HCT116 (cell line): ENCODE data around the gene ABHD18. TPM values are rescaled to one million over a fixed set of nuclear protein-coding genes. Genes with fewer than 3 reads are reported as not detected.
"Not testable (repeated sequence)": the region's sequence is repeated elsewhere in the genome, so short reads cannot be mapped to it uniquely, and the experiment has no call there.

ENCODE experiments used
- ATAC-seq: fragments of 200-7000 bp; cut with Tn5 transposase; 2 replicates; pipeline ENCODE4 v1.9.1; 2020; ENCODE audit warnings: mild to moderate bottlenecking, moderate library complexity
- BruUV-seq: library from RNA; stranded (reverse); fragments of 400-500 nt; replicated peaks from 2 replicates; lab custom pipeline; 2021; lab: Mats Ljungman, UMichigan
- CTCF ChIA-PET: fragments of 300-600 bp; sonication (Branson Sonifier 250); formaldehyde crosslinking; loops from one replicate; lab custom pipeline; 2021; ENCODE audit warnings: antibody characterized with exemption; lab: Charles Lee
- POLR2A ChIA-PET: fragments of 300-600, 350-600 bp; sonication (Branson Sonifier 250); formaldehyde crosslinking; loops from one replicate; lab custom pipeline; 2021; ENCODE audit warnings: antibody characterized with exemption; lab: Charles Lee
- RAD21 ChIA-PET, 2 experiments: fragments of 300-600 bp; sonication (Branson Sonifier 250); formaldehyde crosslinking; loops; one replicate each; lab custom pipeline; 2023; ENCODE audit warnings: low total read pairs in 2 of 2; ENCODE audit not compliant: uncharacterized antibody in 2 of 2, unreplicated experiment in 2 of 2, low non-redundant PET in 1 of 2; lab: Charles Lee
- DNase-seq: peaks from one replicate; pipeline ENCODE4 v3.0.0-alpha.2; 2010; ENCODE audit warnings: low read depth, low spot score
- H2AFZ ChIP-seq: fragments of 200-600 bp; shearing (Covaris generic), sonication (generic); 2 replicates; pipeline ENCODE4 v1.6.1; 2017; ENCODE audit warnings: low read depth, mixed run types, mixed read lengths, antibody characterized with exemption, low read length; ENCODE audit not compliant: poor library complexity, severe bottlenecking
- H3K27ac ChIP-seq: 2 replicates; pipeline ENCODE4 v1.5.1; 2012; ENCODE audit warnings: low read depth, low read length
- H3K27me3 ChIP-seq: fragments of 200-600 bp; sonication (generic); 2 replicates; pipeline ENCODE4 v1.6.1; 2016; ENCODE audit warnings: mixed run types, low read length, mixed read lengths; ENCODE audit not compliant: insufficient read depth
- H3K36me3 ChIP-seq, 2 experiments: fragments of 200-500 bp in 1 of 2; fragments of 200-600 bp in 1 of 2; sonication (Bioruptor generic) in 1 of 2; sonication (generic) in 1 of 2; 2 replicates each; pipeline versions ENCODE4 v1.5.1 to v1.6.1; 2014 to 2016; ENCODE audit warnings: low read length in 2 of 2, inconsistent platforms in 1 of 2, mixed read lengths in 1 of 2, mixed run types in 1 of 2; ENCODE audit not compliant: insufficient read depth in 2 of 2, control insufficient read depth in 1 of 2
- H3K4me1 ChIP-seq, 2 experiments: fragments of 200-600 bp in 1 of 2; sonication (generic) in 1 of 2; 2 replicates each; pipeline versions ENCODE4 v1.5.1 to v1.6.1; 2012 to 2017; ENCODE audit warnings: low read length in 2 of 2, inconsistent platforms in 1 of 2, mild to moderate bottlenecking in 1 of 2, mixed read lengths in 1 of 2, mixed run types in 1 of 2, moderate library complexity in 1 of 2; ENCODE audit not compliant: insufficient read depth in 2 of 2, control insufficient read depth in 1 of 2
- H3K4me2 ChIP-seq: fragments of 200-600 bp; sonication (generic); 2 replicates; pipeline ENCODE4 v1.6.1; 2017; ENCODE audit warnings: mixed run types, low read length, mixed read lengths
- H3K4me3 ChIP-seq, 2 experiments: fragments of 200-600 bp in 1 of 2; sonication (generic) in 1 of 2; replicated peaks in 1 of 2; 2 replicates each; pipeline ENCODE4 v1.5.1; 2011 to 2016; ENCODE audit warnings: low read length in 2 of 2, control low read depth in 1 of 2, low read depth in 1 of 2, mild to moderate bottlenecking in 1 of 2, mixed read lengths in 1 of 2, mixed run types in 1 of 2
- H3K79me2 ChIP-seq: fragments of 200-600 bp; sonication (generic); 2 replicates; pipeline ENCODE4 v1.6.1; 2017; ENCODE audit warnings: mild to moderate bottlenecking, mixed run types, low read length, moderate library complexity, mixed read lengths; ENCODE audit not compliant: insufficient read depth
- H3K9ac ChIP-seq: fragments of 200-600 bp; sonication (generic); 2 replicates; pipeline ENCODE4 v1.6.1; 2016; ENCODE audit warnings: low read length, mixed read lengths
- H3K9me2 ChIP-seq: fragments of 200-600 bp; sonication (generic), shearing (Covaris generic); 2 replicates; pipeline ENCODE4 v1.6.1; 2017; ENCODE audit warnings: mixed run types, mild to moderate bottlenecking, moderate library complexity; ENCODE audit not compliant: insufficient read depth
- H3K9me3 ChIP-seq, 2 experiments: fragments of 200-500 bp in 1 of 2; fragments of 200-600 bp in 1 of 2; sonication (Bioruptor generic) in 1 of 2; sonication (generic) in 1 of 2; 2 replicates each; pipeline ENCODE4 v1.6.1; 2014 to 2017; ENCODE audit warnings: low read length in 2 of 2, mixed read lengths in 2 of 2, inconsistent platforms in 1 of 2, low read depth in 1 of 2, mild to moderate bottlenecking in 1 of 2, mixed run types in 1 of 2, moderate library complexity in 1 of 2; ENCODE audit not compliant: control insufficient read depth in 1 of 2, insufficient read depth in 1 of 2
- H4K20me1 ChIP-seq: fragments of 200-600 bp; sonication (generic), shearing (Covaris generic); 2 replicates; pipeline ENCODE4 v1.6.1; 2017; ENCODE audit warnings: mixed run types, mild to moderate bottlenecking, moderate library complexity; ENCODE audit not compliant: insufficient read depth
- CTCF ChIP-seq, 3 experiments: fragments of 200-600 bp in 1 of 3; sonication (generic) in 1 of 3; IDR thresholded peaks in 2 of 3; conservative IDR thresholded peaks in 1 of 3; 2 replicates each; pipeline ENCODE4 v1.5.1; 2012 to 2017; ENCODE audit warnings: low read depth in 2 of 3, low read length in 2 of 3, antibody characterized with exemption in 1 of 3, borderline replicate concordance in 1 of 3, control low read depth in 1 of 3, mild to moderate bottlenecking in 1 of 3, mixed read lengths in 1 of 3, mixed run types in 1 of 3, moderate library complexity in 1 of 3; ENCODE audit not compliant: insufficient read depth in 1 of 3
- RAD21 ChIP-seq: IDR thresholded peaks from 2 replicates; pipeline ENCODE4 v1.6.1; 2012; ENCODE audit warnings: low read depth, mild to moderate bottlenecking
- intact Hi-C: fragments of 100-400 bp; cut with micrococcal nuclease; formaldehyde crosslinking; loops from 2 replicates; pipeline ENCODE4 v1.10.0; 2022
- total RNA-seq: library from RNA; stranded (reverse); gene quantifications from one replicate; pipeline ENCODE4 v1.2.1, GENCODE V29; 2021; ENCODE audit not compliant: unreplicated experiment

Gene ABHD18
- total RNA-seq, 1 experiment from 2014 or later = 9.7 TPM

DNA sequence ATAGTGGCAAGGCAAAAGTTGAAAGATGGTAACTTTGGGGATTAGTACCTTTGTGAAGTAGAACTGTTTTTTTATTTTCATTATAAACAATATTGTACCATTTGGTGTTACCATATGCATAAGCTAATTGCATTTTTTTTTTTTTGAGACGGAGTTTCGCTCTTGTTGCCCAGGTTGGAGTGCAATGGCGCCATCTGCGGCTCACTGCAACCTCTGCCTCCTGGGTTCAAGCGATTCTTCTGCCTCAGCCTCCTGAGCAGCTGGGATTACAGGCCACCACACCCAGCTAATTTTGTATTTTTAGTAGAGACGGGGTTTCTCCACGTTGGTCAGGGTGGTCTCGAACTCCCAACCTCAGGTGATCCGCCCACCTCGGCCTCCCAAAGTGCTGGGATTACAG lies 86.0 kb downstream of the ABHD18 start:
- H2AFZ ChIP-seq, H3K4me2 ChIP-seq, BruUV-seq, H4K20me1 ChIP-seq, RAD21 ChIA-PET, H3K9ac ChIP-seq, H3K27me3 ChIP-seq, H3K9me2 ChIP-seq, ATAC-seq, H3K27ac ChIP-seq, H3K9me3 ChIP-seq, DNase-seq, H3K4me1 ChIP-seq, H3K36me3 ChIP-seq, H3K4me3 ChIP-seq, H3K79me2 ChIP-seq: not testable (repeated sequence)
- CTCF ChIA-PET = interaction anchor here (0.8 to 1.9 kb wide), 8 partner anchors 9 to 449 kb away, joined by 3 to 8 read pairs (median 4); partner anchors contain the start of genes ABHD18, LARP1B and MFSD8
- intact Hi-C loops = loop anchor here (2.0 kb wide), 1 partner anchor 446 kb away; no protein-coding TSS in a partner anchor
- TF ChIP-seq CTCF (IDR thresholded peaks at IDR 0.05 in 2 of 3, conservative IDR thresholded peaks at IDR 0.05 in 1 of 3; ENCODE audit: borderline replicate concordance in 1 of 3, insufficient read depth in 1 of 3, low read depth in 2 of 3, low read length in 2 of 3) (peak; percentile 9 to 27 (median 26); a peak in 2 of 6 replicates), RAD21 (peak; percentile 55)
- POLR2A ChIA-PET = interaction anchor here (1.2 kb wide), 1 partner anchor 170 kb away, joined by 4 read pairs; no protein-coding TSS in a partner anchor

DNA sequence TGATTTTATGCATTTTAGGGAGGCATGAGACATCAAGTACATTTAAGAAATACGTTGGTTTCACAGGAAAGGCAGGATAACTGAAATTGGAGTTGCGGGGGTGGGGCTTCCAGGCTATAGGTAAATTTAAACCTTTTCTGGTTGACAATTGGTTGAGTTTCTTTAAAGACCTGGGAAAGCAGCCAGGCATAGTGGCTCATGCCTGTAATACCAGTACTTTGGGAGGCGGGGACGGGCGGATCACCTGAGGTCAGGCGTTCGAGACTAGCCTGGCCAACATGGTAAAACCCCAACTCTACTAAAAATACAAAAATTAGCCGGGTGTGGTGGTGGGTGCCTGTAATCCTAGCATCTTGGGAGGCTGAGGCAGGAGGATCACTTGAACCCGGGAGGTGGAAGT lies 89.7 kb downstream of the ABHD18 start:
- H2AFZ ChIP-seq, BruUV-seq, H3K9me2 ChIP-seq, H3K9ac ChIP-seq, H3K27ac ChIP-seq, RAD21 ChIA-PET, H3K27me3 ChIP-seq, intact Hi-C loops, H3K9me3 ChIP-seq, DNase-seq, H3K4me3 ChIP-seq, POLR2A ChIA-PET, H3K79me2 ChIP-seq, H4K20me1 ChIP-seq, H3K36me3 ChIP-seq, CTCF ChIA-PET: not testable (repeated sequence)
- ATAC-seq = peak; percentile 40; the same call in 1 of the 2 replicates
- Histone ChIP-seq H3K4me1 (peaks cover 4 to 11% of the 10 kb centered on the region in 2 experiments; a peak in 3 of 4 replicates), H3K4me2 (0 out of 2 replicates have a peak overlapping the region, but pooled peaks have one; percentile 1)

- RAD21 ChIA-PET, H3K36me3 ChIP-seq, intact Hi-C loops, H3K9me2 ChIP-seq, H3K79me2 ChIP-seq, DNase-seq, H3K9me3 ChIP-seq, H3K27me3 ChIP-seq, ATAC-seq, BruUV-seq, H3K4me3 ChIP-seq, CTCF ChIA-PET, H4K20me1 ChIP-seq, H3K27ac ChIP-seq, POLR2A ChIA-PET, H3K4me2 ChIP-seq, H2AFZ ChIP-seq, H3K9ac ChIP-seq: not testable (repeated sequence)
- peaks cover 9 to 18% of the 10 kb centered on the region in 2 experiments; a peak in 3 of 4 replicates for H3K4me1 ChIP-seq
Measured at GRCh38 chr4:128055441-128056206, 90.4 kb downstream of the ABHD18 start.
